KG1 (cell line): ENCODE measurements around the gene ZKSCAN3.
"Not testable (repeated sequence)": the region's sequence is repeated elsewhere in the genome, so short reads cannot be mapped to it uniquely, and the experiment has no call there.

ENCODE experiments used
- DNase-seq: peaks from one replicate; lab custom pipeline; 2025; lab: John Stamatoyannopoulos, UW

Gene ZKSCAN3

GRCh38 chr6:28377879-28378278, 28.1 kb downstream of the ZKSCAN3 start:
- no peak for DNase-seq

GRCh38 chr6:28378644-28379043, 28.9 kb downstream of the ZKSCAN3 start:
- DNase-seq: no peak

GRCh38 chr6:28380381-28380780, 30.6 kb downstream of the ZKSCAN3 start:
- no peak for DNase-seq

- DNase-seq: no peak
These were observed 33.7 kb downstream of the ZKSCAN3 start for GRCh38 chr6:28383235-28384142.

- DNase-seq: no peak
These were observed 34.4 kb downstream of the ZKSCAN3 start for GRCh38 chr6:28384143-28384533.

- no peak for DNase-seq
These were observed 40.9 kb downstream of the ZKSCAN3 start for GRCh38 chr6:28390688-28391087.

GRCh38 chr6:28393912-28394662, 44.3 kb downstream of the ZKSCAN3 start:
- peak; percentile 3 for DNase-seq

GRCh38 chr6:28395918-28396317, 46.2 kb downstream of the ZKSCAN3 start:
- no peak for DNase-seq

- peak; percentile 86 for DNase-seq
These were observed 49.8 kb downstream of the ZKSCAN3 start, which contains the start of gene ZSCAN12 for GRCh38 chr6:28399350-28400121. ZSCAN12 (minus strand) TSS chr6:28399747; CDS start chr6:28398405, 1,342 bp downstream.

- DNase-seq: no peak
These were observed 50.3 kb downstream of the ZKSCAN3 start for GRCh38 chr6:28400122-28400451.

GRCh38 chr6:28401172-28401571, 51.4 kb downstream of the ZKSCAN3 start:
- DNase-seq: no peak

- DNase-seq: no peak
These were observed 52.5 kb downstream of the ZKSCAN3 start for GRCh38 chr6:28402197-28402596.

GRCh38 chr6:28403923-28404322, 54.2 kb downstream of the ZKSCAN3 start:
- not testable (repeated sequence) for DNase-seq

GRCh38 chr6:28407401-28407800, 57.7 kb downstream of the ZKSCAN3 start:
- no peak for DNase-seq

GRCh38 chr6:28408076-28408802, 58.5 kb downstream of the ZKSCAN3 start:
- DNase-seq: no peak

- DNase-seq: no peak
These were observed 61.0 kb downstream of the ZKSCAN3 start for GRCh38 chr6:28410767-28411166.

- no peak for DNase-seq
These were observed 63.9 kb downstream of the ZKSCAN3 start for GRCh38 chr6:28413681-28414080.
